Osteoblast (primary cell): ENCODE results near the gene GRM4. TPM values are rescaled to one million over a fixed set of nuclear protein-coding genes. Genes with fewer than 3 reads are reported as not detected.

Experiments
- DNase-seq: peaks from one replicate; pipeline ENCODE4 v3.0.0; 2011; ENCODE audit warnings: low spot score, mixed read lengths; ENCODE audit not compliant: insufficient read length; ENCODE audit errors: missing footprints
- H2AFZ ChIP-seq: 2 replicates; pipeline ENCODE4 v1.6.0; 2011; ENCODE audit warnings: mild to moderate bottlenecking, low read length
- H3K27ac ChIP-seq: 2 replicates; pipeline ENCODE4 v1.5.1; 2011; ENCODE audit warnings: mild to moderate bottlenecking, low read depth, low read length, moderate library complexity
- H3K27me3 ChIP-seq: 2 replicates; pipeline ENCODE4 v1.6.0; 2012; ENCODE audit warnings: mild to moderate bottlenecking, control low read depth, inconsistent platforms, low read length, moderate library complexity; ENCODE audit not compliant: insufficient read depth
- H3K36me3 ChIP-seq: 2 replicates; pipeline ENCODE4 v1.5.1; 2011; ENCODE audit warnings: mild to moderate bottlenecking, low read length, control low read depth, moderate library complexity; ENCODE audit not compliant: insufficient read depth
- H3K4me1 ChIP-seq: 2 replicates; pipeline ENCODE4 v1.5.1; 2011; ENCODE audit warnings: mild to moderate bottlenecking, low read length, control low read depth, moderate library complexity; ENCODE audit not compliant: insufficient read depth
- H3K4me2 ChIP-seq: 2 replicates; pipeline ENCODE4 v1.6.0; 2011; ENCODE audit warnings: mild to moderate bottlenecking, low read length; ENCODE audit not compliant: insufficient read depth
- H3K4me3 ChIP-seq: fragments of 200-600 bp; sonication (generic); 3 replicates; pipeline ENCODE4 v1.5.1; 2012; ENCODE audit warnings: mild to moderate bottlenecking, low read length, inconsistent platforms; ENCODE audit not compliant: insufficient read depth
- H3K79me2 ChIP-seq: 2 replicates; pipeline ENCODE4 v1.6.0; 2012; ENCODE audit warnings: mild to moderate bottlenecking, low read length, control low read depth, inconsistent platforms; ENCODE audit not compliant: insufficient read depth
- H3K9me3 ChIP-seq: 2 replicates; pipeline ENCODE4 v1.5.1; 2011; ENCODE audit warnings: low read depth, low read length, control low read depth
- H4K20me1 ChIP-seq: 2 replicates; pipeline ENCODE4 v1.6.0; 2012; ENCODE audit warnings: mild to moderate bottlenecking, low read length, control low read depth; ENCODE audit not compliant: insufficient read depth
- CTCF ChIP-seq: IDR thresholded peaks from 2 replicates; pipeline ENCODE4 v1.5.1; 2011; ENCODE audit warnings: mild to moderate bottlenecking, low read depth, low read length, moderate library complexity; ENCODE audit errors: extremely low read depth
- total RNA-seq: library from RNA; depleted of rRNA; stranded (reverse); fragments of >200 nt; gene quantifications from 2 replicates; pipeline ENCODE4 v1.2.3, GENCODE V29; 2012

Gene GRM4
- total RNA-seq, 1 donor = 0.36 TPM

DNA sequence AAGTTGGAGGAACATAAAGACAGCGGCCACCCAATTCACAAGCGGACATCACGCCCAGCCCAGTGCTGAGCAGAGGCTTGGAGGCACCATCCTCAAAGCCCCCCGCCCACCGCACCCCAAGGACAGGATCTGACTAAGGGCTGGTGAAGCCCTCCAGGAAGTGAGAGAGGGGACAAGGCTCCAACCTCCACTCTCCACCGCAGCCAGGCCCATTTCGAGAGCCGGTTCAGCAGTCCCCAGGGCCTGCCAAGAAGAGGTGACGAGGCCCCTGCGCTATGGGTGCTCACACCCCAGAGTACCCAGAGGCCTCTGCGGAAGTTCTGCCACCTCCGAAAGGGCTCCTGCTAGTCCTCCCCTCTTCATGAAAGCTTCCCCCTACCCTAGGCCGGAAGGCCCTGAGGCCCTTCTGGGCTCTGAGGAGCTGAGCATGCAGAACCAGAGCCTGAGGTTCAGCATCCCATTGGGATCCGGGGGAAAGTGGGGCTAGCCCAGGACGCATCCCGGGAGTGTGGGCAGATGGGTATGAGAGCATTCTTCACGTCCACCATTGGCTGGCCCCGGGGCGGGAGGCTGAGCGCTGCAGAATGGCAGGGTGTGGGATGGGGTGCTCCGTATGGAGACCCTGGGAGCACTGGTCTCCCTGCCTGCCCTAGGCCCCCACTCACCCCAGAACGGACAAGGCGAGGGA, 2.5 kb downstream of the GRM4 start:
- H3K4me2 ChIP-seq = no peak overlapping the region
- peak; percentile 81 for DNase-seq

DNA sequence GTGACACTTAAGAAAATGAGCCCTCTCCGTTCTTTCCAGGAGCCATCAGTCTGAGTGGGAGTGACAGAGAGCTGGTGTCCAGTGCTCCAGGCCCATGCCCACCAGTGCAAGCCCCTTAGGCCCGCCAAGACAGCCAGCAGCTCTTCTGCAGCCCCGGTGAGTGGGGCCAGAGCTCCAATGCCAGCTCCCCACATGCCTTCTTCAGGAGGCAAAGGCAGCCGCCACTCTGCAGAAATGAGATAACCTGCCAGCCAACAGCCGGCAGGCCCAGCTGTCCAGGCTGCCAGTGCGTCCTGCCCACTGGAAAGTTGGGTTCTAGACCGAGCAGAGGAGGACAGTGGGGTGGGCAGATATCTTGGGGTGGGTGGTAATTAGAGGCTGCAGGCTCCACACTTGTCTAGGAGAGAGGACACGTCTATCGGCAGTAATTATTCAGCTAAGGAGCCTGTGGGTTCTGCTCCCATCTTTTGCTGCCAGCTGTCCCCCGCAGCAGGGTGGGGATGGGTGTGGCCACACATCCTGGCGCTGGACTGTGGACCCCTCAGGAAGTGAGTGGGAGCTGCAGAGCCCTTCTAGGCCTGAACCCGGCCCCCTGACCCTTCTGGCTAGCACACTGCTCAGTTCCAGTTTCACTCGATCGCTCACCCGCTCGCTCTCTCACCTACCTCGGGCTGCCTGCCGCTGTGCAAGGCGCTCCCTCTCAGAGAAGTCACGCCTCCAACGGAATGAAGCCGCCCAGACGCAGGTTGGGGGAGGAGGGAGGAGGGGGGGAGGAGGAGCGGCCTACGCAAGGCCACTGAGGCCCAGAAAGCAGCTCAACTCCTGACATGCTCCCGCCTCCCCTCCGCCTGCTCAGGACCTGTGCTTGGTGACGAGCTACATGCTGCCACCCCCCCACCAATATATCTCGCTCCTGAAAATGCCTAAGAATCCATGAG, 3.6 kb downstream of the GRM4 start:
- no peak overlapping the region for H3K27ac ChIP-seq
- DNase-seq = peak; percentile 81
- H3K27me3 ChIP-seq = peaks cover 81% of the 10 kb centered on the region
- no peaks in the 10 kb centered on the region for H3K9me3 ChIP-seq
- H2AFZ ChIP-seq = no peak overlapping the region
- H3K36me3 ChIP-seq = no peaks in the 10 kb centered on the region
- no peaks in the 10 kb centered on the region for H3K4me1 ChIP-seq
- H3K4me2 ChIP-seq = no peak overlapping the region
- H3K79me2 ChIP-seq = no peaks in the 10 kb centered on the region
- H3K4me3 ChIP-seq = no peak overlapping the region
- H4K20me1 ChIP-seq = no peaks in the 10 kb centered on the region
- no peak for TF ChIP-seq CTCF

More for the DNA sequence above, 2.5 kb downstream of the GRM4 start:
- no peak for TF ChIP-seq CTCF
- peaks cover 77% of the 10 kb centered on the region for H3K27me3 ChIP-seq
- H3K4me3 ChIP-seq = no peak overlapping the region
- H2AFZ ChIP-seq = no peak overlapping the region
- no peaks in the 10 kb centered on the region for H3K4me1 ChIP-seq
- H4K20me1 ChIP-seq = no peaks in the 10 kb centered on the region
- H3K36me3 ChIP-seq = no peaks in the 10 kb centered on the region
- H3K79me2 ChIP-seq = no peaks in the 10 kb centered on the region
- no peak overlapping the region for H3K27ac ChIP-seq
- H3K9me3 ChIP-seq = no peaks in the 10 kb centered on the region

- Histone ChIP-seq H3K4me3 (no peak overlapping the region), H3K79me2 (no peaks in the 10 kb centered on the region), H4K20me1 (no peaks in the 10 kb centered on the region), H3K36me3 (no peaks in the 10 kb centered on the region), H3K9me3 (no peaks in the 10 kb centered on the region), H3K4me2 (no peak overlapping the region), H3K27ac (no peak overlapping the region), H3K27me3 (peaks cover 80% of the 10 kb centered on the region), H2AFZ (no peak overlapping the region), H3K4me1 (no peaks in the 10 kb centered on the region)
- no peak for DNase-seq
- no peak for TF ChIP-seq CTCF
Measured at GRCh38 chr6:34140075-34140474, 5.8 kb downstream of the GRM4 start.
